BE2C (cell line): ENCODE data around the gene IRX4.
"Not testable (repeated sequence)": the region's sequence is repeated elsewhere in the genome, so short reads cannot be mapped to it uniquely, and the experiment has no call there.

Experiments
- DNase-seq: peaks from one replicate; pipeline ENCODE4 v3.0.0-alpha.2; 2020
- H3K27me3 ChIP-seq: fragments of 250-450 bp; sonication (Bioruptor Pico); 2 replicates; pipeline ENCODE4 v1.5.1; 2020; ENCODE audit warnings: mild to moderate bottlenecking
- H3K36me3 ChIP-seq: fragments of 250-450 bp; sonication (Bioruptor Pico); 2 replicates; pipeline ENCODE4 v1.5.1; 2020; ENCODE audit warnings: mild to moderate bottlenecking
- H3K4me1 ChIP-seq: fragments of 250-450 bp; sonication (Bioruptor Pico); 2 replicates; pipeline ENCODE4 v1.5.1; 2020
- H3K4me3 ChIP-seq: 2 replicates; pipeline ENCODE4 v1.5.1; 2011; ENCODE audit warnings: low read depth, low read length
- H3K9me3 ChIP-seq: fragments of 250-450 bp; sonication (Bioruptor Pico); 2 replicates; pipeline ENCODE4 v1.5.1; 2020
- CTCF ChIP-seq: IDR thresholded peaks from 2 replicates; pipeline ENCODE4 v1.5.1; 2012; ENCODE audit warnings: mild to moderate bottlenecking, low read depth, low read length

Gene IRX4

DNA sequence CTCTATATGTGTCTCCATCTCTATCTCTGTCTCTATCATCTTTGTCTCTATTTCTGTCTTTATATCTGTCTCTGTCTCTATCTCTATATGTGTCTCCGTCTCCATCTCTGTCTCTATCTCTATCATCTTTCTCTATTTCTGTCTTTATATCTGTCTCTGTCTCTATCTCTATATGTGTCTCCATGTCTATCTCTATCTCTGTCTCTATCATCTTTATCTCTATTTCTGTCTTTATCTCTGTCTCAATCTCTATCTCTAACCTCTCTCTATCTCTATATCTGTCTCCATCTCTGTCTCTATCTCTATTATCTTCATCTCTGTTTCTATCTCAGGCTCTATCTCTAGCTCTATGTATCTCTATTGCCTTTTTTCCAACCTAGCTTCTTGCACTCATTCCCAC, 37.0 kb downstream of the IRX4 start:
- H3K36me3 ChIP-seq, result no peaks in the 10 kb centered on the region
- H3K4me1 ChIP-seq, result no peaks in the 10 kb centered on the region
- DNase-seq, result no peak
- no peak for TF ChIP-seq CTCF
- no peaks in the 10 kb centered on the region for H3K9me3 ChIP-seq
- H3K27me3 ChIP-seq, result peaks cover 33% of the 10 kb centered on the region
- H3K4me3 ChIP-seq, result no peak overlapping the region

GRCh38 chr5:1844708-1845436, 37.9 kb downstream of the IRX4 start:
- no peaks in the 10 kb centered on the region for H3K4me1 ChIP-seq
- peaks cover 34% of the 10 kb centered on the region for H3K27me3 ChIP-seq
- H3K4me3 ChIP-seq, result no peak overlapping the region
- no peak for DNase-seq
- TF ChIP-seq CTCF, result no peak
- H3K36me3 ChIP-seq, result no peaks in the 10 kb centered on the region
- no peaks in the 10 kb centered on the region for H3K9me3 ChIP-seq

DNA sequence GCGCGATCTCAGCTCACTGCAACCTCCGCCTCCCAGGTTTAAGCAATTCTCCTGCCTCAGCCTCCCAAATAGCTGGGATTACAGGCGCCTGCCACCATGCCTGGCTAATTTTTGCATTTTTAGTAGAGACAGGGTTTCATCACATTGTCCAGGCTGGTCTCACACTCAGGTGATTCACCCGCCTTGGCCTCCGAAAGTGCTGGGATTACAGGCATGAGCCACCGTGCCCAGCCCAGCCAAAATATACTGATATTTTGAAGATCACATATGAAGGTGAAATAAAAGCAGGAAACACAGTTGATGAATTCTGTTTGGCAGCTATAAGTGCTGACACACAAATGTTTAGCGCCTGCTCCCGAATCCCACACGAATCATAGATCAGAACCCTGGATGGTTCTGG, 39.0 kb downstream of the IRX4 start:
- H3K4me1 ChIP-seq, H3K9me3 ChIP-seq, H3K4me3 ChIP-seq, H3K36me3 ChIP-seq, DNase-seq: not testable (repeated sequence)
- peaks cover 39% of the 10 kb centered on the region for H3K27me3 ChIP-seq

DNA sequence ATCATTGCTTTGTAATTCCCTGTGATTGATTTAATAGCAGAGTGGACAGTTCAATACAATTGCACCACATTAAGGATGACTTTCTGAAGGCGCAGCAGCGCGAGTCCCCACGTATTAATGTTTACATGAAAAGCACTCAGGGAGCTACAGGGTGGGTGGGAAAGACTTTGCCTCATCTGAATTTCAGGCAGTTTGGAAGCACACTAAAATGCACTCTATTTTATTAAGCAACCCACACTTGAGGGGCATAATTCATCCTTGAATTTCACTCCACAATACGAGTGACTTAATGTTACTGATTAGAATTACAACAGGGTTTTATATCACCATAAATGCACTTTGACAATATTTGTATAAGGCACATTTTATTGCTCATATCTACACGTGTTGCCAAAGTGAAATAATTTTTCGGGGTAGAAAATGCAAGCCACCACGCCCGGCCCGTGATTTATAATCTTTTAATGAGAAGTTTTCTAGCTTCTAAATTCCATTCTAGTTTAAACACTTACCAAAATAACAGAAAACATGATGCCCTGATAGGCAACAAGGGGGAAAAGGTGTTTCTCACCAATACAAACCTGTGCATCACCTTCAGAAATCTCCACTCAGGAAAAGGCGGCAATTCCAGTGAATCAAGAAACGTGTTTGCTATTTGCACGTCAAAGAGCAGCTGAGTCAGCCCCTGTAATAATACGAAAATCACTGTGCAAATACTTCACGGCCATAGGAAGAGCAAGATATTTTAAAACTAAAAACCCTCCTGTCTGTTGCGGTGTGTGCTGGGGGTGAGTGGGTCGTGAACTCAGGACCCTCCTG, 40.5 kb downstream of the IRX4 start:
- no peaks in the 10 kb centered on the region for H3K36me3 ChIP-seq
- no peak for TF ChIP-seq CTCF
- no peak for DNase-seq
- H3K27me3 ChIP-seq, result peaks cover 49% of the 10 kb centered on the region
- H3K9me3 ChIP-seq, result no peaks in the 10 kb centered on the region
- no peak overlapping the region for H3K4me3 ChIP-seq
- H3K4me1 ChIP-seq, result no peaks in the 10 kb centered on the region

- peak; percentile 58 for DNase-seq
- Histone ChIP-seq H3K9me3 (no peaks in the 10 kb centered on the region), H3K4me1 (no peaks in the 10 kb centered on the region), H3K4me3 (no peak overlapping the region), H3K36me3 (no peaks in the 10 kb centered on the region), H3K27me3 (peaks cover 61% of the 10 kb centered on the region)
- no peak for TF ChIP-seq CTCF
Observed at GRCh38 chr5:1840741-1841521, 41.8 kb downstream of the IRX4 start.

DNA sequence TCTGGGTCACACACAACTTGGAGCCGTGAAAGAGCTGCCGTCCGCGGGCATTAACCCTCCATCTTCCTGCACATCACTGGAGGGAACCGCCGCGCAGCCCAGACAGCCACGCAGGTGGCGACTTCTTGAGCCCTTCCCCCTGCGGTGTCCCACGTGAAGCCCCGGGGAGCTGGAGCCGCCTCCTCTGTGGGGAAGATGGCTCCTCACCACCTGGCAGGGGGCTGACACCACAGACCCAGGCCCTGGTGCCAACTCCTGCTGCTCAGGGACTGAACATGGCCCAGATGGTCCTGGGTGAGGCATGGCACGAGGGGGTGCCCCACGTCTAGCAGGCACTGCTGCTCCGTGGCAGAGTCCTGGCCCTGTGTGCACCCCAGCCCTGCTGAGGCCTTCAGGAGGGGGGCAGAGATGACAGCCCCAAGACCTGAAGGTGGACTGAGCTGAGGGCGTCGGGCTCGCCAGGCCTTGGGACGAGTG, 42.6 kb downstream of the IRX4 start:
- no peaks in the 10 kb centered on the region for H3K36me3 ChIP-seq
- H3K9me3 ChIP-seq, result no peaks in the 10 kb centered on the region
- H3K4me3 ChIP-seq, result no peak overlapping the region
- H3K27me3 ChIP-seq, result peaks cover 69% of the 10 kb centered on the region
- H3K4me1 ChIP-seq, result no peaks in the 10 kb centered on the region
- no peak for DNase-seq
- no peak for TF ChIP-seq CTCF
